ENCODE data around the gene CLNS1A. TPM values are rescaled to one million over a fixed set of nuclear protein-coding genes. Genes with fewer than 3 reads are reported as not detected.
A peak's percentile ranks its signal among the peaks of the same experiment; 100 is the strongest.

CLNS1A gene
- total and polyA plus RNA-seq, 9 of the 15 experiments (the other 6 are each of a cell fraction or from before 2014, with no cell fraction given), result 146 to 472 (median 345) TPM

GRCh38 chr11:77637345-77638165 lies at the start of gene CLNS1A (continued):
- no peak for TF ChIP-seq TSC22D4 (tag; IDR thresholded peaks at IDR 0.05)
- no peak for TF ChIP-seq ZNF77 (CRISPR knock-in tag; IDR thresholded peaks at IDR 0.05)
- no peak for TF ChIP-seq CEBPB (tag; IDR thresholded peaks at IDR 0.05)
- TF ChIP-seq IRF2 (CRISPR knock-in tag; IDR thresholded peaks at IDR 0.05), result no peak
- TF ChIP-seq ZNF318 (IDR thresholded peaks at IDR 0.05; ENCODE audit: borderline replicate concordance in 1 of 2, low read depth in 1 of 2), result 0 out of 4 replicates have a peak, but pooled peaks of 1 of the 2 experiments have one; percentile 46
- TF ChIP-seq U2AF1 (optimal IDR thresholded peaks at IDR 0.05; ENCODE audit: low read depth, low read length), result no peak
- TF ChIP-seq GABPA (tag; conservative IDR thresholded peaks at IDR 0.05; ENCODE audit: low read depth), result peak; percentile 99
- TF ChIP-seq SNIP1 (IDR thresholded peaks at IDR 0.05; ENCODE audit: low read depth), result peak; percentile 85; the same call in 1 of the 2 replicates
- TF ChIP-seq TGIF2 (CRISPR knock-in tag; IDR thresholded peaks at IDR 0.05), result no peak
- TF ChIP-seq REST (IDR thresholded peaks at IDR 0.05; ENCODE audit: borderline replicate concordance), result no peak
- TF ChIP-seq REST (CRISPR knock-in tag; IDR thresholded peaks at IDR 0.05; ENCODE audit: low read depth), result no peak

Data from K562 (cell line).